CD4-positive, alpha-beta T cell (primary cell): Measurements from ENCODE around the gene DENND4A. TPM values are rescaled to one million over a fixed set of nuclear protein-coding genes. Genes with fewer than 3 reads are reported as not detected.

Experiments used
- ATAC-seq: fragments of 200-7000 bp; cut with Tn5 transposase; one replicate; pipeline ENCODE4 v1.10.0; 2022; ENCODE audit warnings: mild to moderate bottlenecking; ENCODE audit not compliant: poor library complexity
- CTCF ChIA-PET: fragments of 350-600 bp; sonication (Branson Sonifier 250); formaldehyde crosslinking; loops from one replicate; lab custom pipeline; 2021; ENCODE audit warnings: antibody characterized with exemption, inconsistent platforms; lab: Charles Lee
- POLR2A ChIA-PET: fragments of 350-600 bp; sonication (Branson Sonifier 250); formaldehyde crosslinking; loops from one replicate; lab custom pipeline; 2021; ENCODE audit warnings: antibody characterized with exemption, inconsistent platforms; lab: Charles Lee
- DNase-seq, 14 experiments: peaks; one replicate each; pipeline ENCODE4 v3.0.0-alpha.2; 2013 to 2020; ENCODE audit warnings: mixed read lengths in 2 of 14
- H3K27ac ChIP-seq, 2 donors: one replicate each; pipeline versions ENCODE4 v1.5.1 to v1.7.0; 2013; ENCODE audit warnings: low read length in 2 of 2, low read depth in 1 of 2, mild to moderate bottlenecking in 1 of 2
- H3K27me3 ChIP-seq, 2 experiments: 1 replicate in 1 of 2; 2 replicates in 1 of 2; pipeline versions ENCODE4 v1.6.1 to v1.7.0; 2013; ENCODE audit warnings: low read length in 2 of 2, control low read depth in 1 of 2, mild to moderate bottlenecking in 1 of 2, moderate library complexity in 1 of 2; ENCODE audit not compliant: insufficient read depth in 2 of 2, control insufficient read depth in 1 of 2
- H3K36me3 ChIP-seq: one replicate; pipeline ENCODE4 v1.6.1; 2013; ENCODE audit warnings: low read length, control low read depth; ENCODE audit not compliant: insufficient read depth
- H3K4me1 ChIP-seq: one replicate; pipeline ENCODE4 v1.6.1; 2013; ENCODE audit warnings: low read length, control low read depth; ENCODE audit not compliant: insufficient read depth
- H3K4me3 ChIP-seq: one replicate; pipeline ENCODE4 v1.5.1; 2013; ENCODE audit warnings: mild to moderate bottlenecking, low read length, moderate library complexity
- H3K9me3 ChIP-seq, 2 experiments: 1 replicate in 1 of 2; 2 replicates in 1 of 2; pipeline versions ENCODE4 v1.6.1 to v1.7.0; 2013; ENCODE audit warnings: low read length in 2 of 2, mild to moderate bottlenecking in 2 of 2, control low read depth in 1 of 2, moderate library complexity in 1 of 2; ENCODE audit not compliant: control insufficient read depth in 1 of 2, insufficient read depth in 1 of 2
- H3K27ac Mint-ChIP-seq: one replicate; pipeline ENCODE4 v1.8.0; 2020; ENCODE audit warnings: mixed read lengths
- H3K27me3 Mint-ChIP-seq: one replicate; pipeline ENCODE4 v1.8.0; 2021; ENCODE audit warnings: mixed read lengths
- H3K36me3 Mint-ChIP-seq: one replicate; pipeline ENCODE4 v1.8.0; 2021; ENCODE audit warnings: low read depth, mixed read lengths
- H3K4me1 Mint-ChIP-seq: one replicate; pipeline ENCODE4 v1.8.0; 2021; ENCODE audit warnings: low read depth, mixed read lengths
- H3K4me3 Mint-ChIP-seq: one replicate; pipeline ENCODE4 v1.8.0; 2020; ENCODE audit warnings: mild to moderate bottlenecking, mixed read lengths
- H3K9me3 Mint-ChIP-seq: one replicate; pipeline ENCODE4 v1.8.0; 2020; ENCODE audit warnings: mixed read lengths
- CTCF ChIP-seq: fragments of 200-600 bp; IDR thresholded peaks from one replicate; pipeline ENCODE4 v1.8.0; 2022; ENCODE audit warnings: antibody characterized with exemption, mild to moderate bottlenecking
- intact Hi-C, 2 experiments: fragments of 100-400 bp; cut with DNase I in 1 of 2; cut with micrococcal nuclease in 1 of 2; formaldehyde crosslinking; loops; one replicate each; pipeline versions ENCODE4 v1.15.1 to v1.9.0; 2023 to 2025; cut with DNase I, micrococcal nuclease
- total RNA-seq, 174 experiments: library from RNA in 2 of 174; stranded (reverse) in 2 of 174; gene quantifications; one replicate each; pipeline ENCODE4 v1.2.3 and lab custom pipeline; 2021 to 2026

Gene DENND4A
- total RNA-seq, 2 experiments from 2014 or later, result 64.1 to 69.6 TPM

GRCh38 chr15:65655457-65655856, 136.6 kb downstream of the DENND4A start:
- H3K4me1 ChIP-seq, result peaks cover 4% of the 10 kb centered on the region
- Mint-ChIP-seq H3K27ac (no peak overlapping the region), H3K4me3 (no peak overlapping the region), H3K36me3 (peaks cover 54% of the 10 kb centered on the region), H3K9me3 (no peaks in the 10 kb centered on the region), H3K27me3 (no peaks in the 10 kb centered on the region), H3K4me1 (peaks cover under 1% of the 10 kb centered on the region)
- intact Hi-C loops, result no loop called here
- no peak overlapping the region for H3K27ac ChIP-seq
- TF ChIP-seq CTCF, result no peak
- no peaks in the 10 kb centered on the region for H3K27me3 ChIP-seq
- H3K9me3 ChIP-seq, result no peaks in the 10 kb centered on the region
- CTCF ChIA-PET, result interaction anchor here (0.6 kb wide), 1 partner anchor 632 kb away, joined by 3 read pairs; no protein-coding TSS in a partner anchor
- H3K4me3 ChIP-seq, result no peak overlapping the region
- POLR2A ChIA-PET, result no interaction called here
- DNase-seq (no peak), ATAC-seq (no peak)
- H3K36me3 ChIP-seq, result peaks cover 50% of the 10 kb centered on the region

GRCh38 chr15:65655026-65655425, 137.1 kb downstream of the DENND4A start:
- intact Hi-C loops, result no loop called here
- Mint-ChIP-seq H3K9me3 (no peaks in the 10 kb centered on the region), H3K27ac (no peak overlapping the region), H3K36me3 (peaks cover 51% of the 10 kb centered on the region), H3K4me1 (peaks cover 5% of the 10 kb centered on the region), H3K27me3 (no peaks in the 10 kb centered on the region), H3K4me3 (no peak overlapping the region)
- no peak for ATAC-seq
- Histone ChIP-seq H3K27ac (no peak overlapping the region), H3K4me3 (no peak overlapping the region), H3K4me1 (peaks cover 5% of the 10 kb centered on the region), H3K36me3 (peaks cover 46% of the 10 kb centered on the region), H3K27me3 (no peaks in the 10 kb centered on the region), H3K9me3 (no peaks in the 10 kb centered on the region)
- ChIA-PET CTCF (interaction anchor here (0.6 kb wide), 1 partner anchor 632 kb away, joined by 3 read pairs; no protein-coding TSS in a partner anchor), POLR2A (no interaction called here)
- TF ChIP-seq CTCF, result no peak
- no peak for DNase-seq

- no peaks in the 10 kb centered on the region for H3K27me3 ChIP-seq
- peaks cover 5% of the 10 kb centered on the region for H3K4me1 Mint-ChIP-seq
- no peak for TF ChIP-seq CTCF
- ChIA-PET CTCF (no interaction called here), POLR2A (interaction anchor here (0.6 to 1.4 kb wide), 3 partner anchors 43 to 1513 kb away, joined by 3 to 4 read pairs (median 3); partner anchors contain the start of gene INTS14)
- DNase-seq (no peak), ATAC-seq (no peak)
- H3K4me1 ChIP-seq, result peaks cover 5% of the 10 kb centered on the region
- no peak overlapping the region for H3K4me3 ChIP-seq
- intact Hi-C loops, result no loop called here
- H3K27ac ChIP-seq, result no peak overlapping the region
- H3K36me3 Mint-ChIP-seq, result peaks cover 43% of the 10 kb centered on the region
- no peaks in the 10 kb centered on the region for H3K27me3 Mint-ChIP-seq
- H3K4me3 Mint-ChIP-seq, result no peak overlapping the region
- no peaks in the 10 kb centered on the region for H3K9me3 ChIP-seq
- peaks cover 41% of the 10 kb centered on the region for H3K36me3 ChIP-seq
- peak overlapping the region; percentile 29 for H3K27ac Mint-ChIP-seq
- no peaks in the 10 kb centered on the region for H3K9me3 Mint-ChIP-seq
These were observed 138.1 kb downstream of the DENND4A start for GRCh38 chr15:65653801-65654521.
